ENCODE data around the gene EDN2.

DNA sequence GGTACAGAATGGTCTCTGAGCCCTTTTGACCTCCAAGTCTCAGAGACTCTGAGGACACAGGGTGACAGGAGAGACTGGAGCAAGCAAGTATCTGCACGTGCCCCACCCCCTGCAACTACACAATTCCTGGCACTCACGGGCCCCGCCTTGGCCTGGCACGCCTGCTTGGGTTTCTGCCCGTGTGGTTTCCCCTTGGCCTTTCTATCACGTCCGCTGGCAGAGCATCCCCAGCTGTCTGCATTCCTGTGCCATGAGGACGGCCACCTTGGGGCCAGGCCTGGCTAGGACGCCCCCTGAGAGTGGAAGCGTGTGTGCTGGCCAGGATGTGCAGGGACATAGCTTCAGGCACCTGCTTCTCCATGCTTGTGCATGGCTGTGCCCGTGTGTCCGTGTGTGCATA, 14.3 kb upstream of the EDN2 start:
- TF ChIP-seq MAFK (IDR thresholded peaks at IDR 0.05; ENCODE audit: low read depth, low read length) = no peak
- no peak for TF ChIP-seq SP1 (IDR thresholded peaks at IDR 0.05; ENCODE audit: low read depth, low read length)
- TF ChIP-seq, protein P1, sequence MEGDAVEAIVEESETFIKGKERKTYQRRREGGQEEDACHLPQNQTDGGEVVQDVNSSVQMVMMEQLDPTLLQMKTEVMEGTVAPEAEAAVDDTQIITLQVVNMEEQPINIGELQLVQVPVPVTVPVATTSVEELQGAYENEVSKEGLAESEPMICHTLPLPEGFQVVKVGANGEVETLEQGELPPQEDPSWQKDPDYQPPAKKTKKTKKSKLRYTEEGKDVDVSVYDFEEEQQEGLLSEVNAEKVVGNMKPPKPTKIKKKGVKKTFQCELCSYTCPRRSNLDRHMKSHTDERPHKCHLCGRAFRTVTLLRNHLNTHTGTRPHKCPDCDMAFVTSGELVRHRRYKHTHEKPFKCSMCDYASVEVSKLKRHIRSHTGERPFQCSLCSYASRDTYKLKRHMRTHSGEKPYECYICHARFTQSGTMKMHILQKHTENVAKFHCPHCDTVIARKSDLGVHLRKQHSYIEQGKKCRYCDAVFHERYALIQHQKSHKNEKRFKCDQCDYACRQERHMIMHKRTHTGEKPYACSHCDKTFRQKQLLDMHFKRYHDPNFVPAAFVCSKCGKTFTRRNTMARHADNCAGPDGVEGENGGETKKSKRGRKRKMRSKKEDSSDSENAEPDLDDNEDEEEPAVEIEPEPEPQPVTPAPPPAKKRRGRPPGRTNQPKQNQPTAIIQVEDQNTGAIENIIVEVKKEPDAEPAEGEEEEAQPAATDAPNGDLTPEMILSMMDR (IDR thresholded peaks at IDR 0.05; ENCODE audit: control extremely low read depth in 1 of 3, insufficient read depth in 1 of 3, low read depth in 1 of 3, low read length in 3 of 3) = no peak
- TF ChIP-seq POLR2A (IDR thresholded peaks at IDR 0.05; ENCODE audit: control extremely low read depth in 1 of 2, low read depth in 2 of 2, low read length in 2 of 2) = no peak
- no peak for TF ChIP-seq SIRT6 (IDR thresholded peaks at IDR 0.05; ENCODE audit: low read length)
- TF ChIP-seq POLR2AphosphoS5 (IDR thresholded peaks at IDR 0.05; ENCODE audit: low read depth, low read length) = no peak
- TF ChIP-seq, protein P2, sequence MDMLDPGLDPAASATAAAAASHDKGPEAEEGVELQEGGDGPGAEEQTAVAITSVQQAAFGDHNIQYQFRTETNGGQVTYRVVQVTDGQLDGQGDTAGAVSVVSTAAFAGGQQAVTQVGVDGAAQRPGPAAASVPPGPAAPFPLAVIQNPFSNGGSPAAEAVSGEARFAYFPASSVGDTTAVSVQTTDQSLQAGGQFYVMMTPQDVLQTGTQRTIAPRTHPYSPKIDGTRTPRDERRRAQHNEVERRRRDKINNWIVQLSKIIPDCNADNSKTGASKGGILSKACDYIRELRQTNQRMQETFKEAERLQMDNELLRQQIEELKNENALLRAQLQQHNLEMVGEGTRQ (IDR thresholded peaks at IDR 0.05; ENCODE audit: low read length) = no peak
- no peak for TF ChIP-seq GTF2F1 (IDR thresholded peaks at IDR 0.05; ENCODE audit: borderline replicate concordance, low read depth, low read length)
- TF ChIP-seq EP300 (IDR thresholded peaks at IDR 0.05; ENCODE audit: borderline replicate concordance in 1 of 2, low read depth in 2 of 2, low read length in 2 of 2) = no peak
- TF ChIP-seq SIN3A (conservative IDR thresholded peaks at IDR 0.05 in 1 of 2, IDR thresholded peaks at IDR 0.05 in 1 of 2; ENCODE audit: low read depth in 1 of 2, low read length in 2 of 2) = no peak
- no peak for TF ChIP-seq ZNF274 (IDR thresholded peaks at IDR 0.05; ENCODE audit: borderline replicate concordance, extremely low read depth, low read length)
- TF ChIP-seq TAF1 (IDR thresholded peaks at IDR 0.05; ENCODE audit: low read depth, low read length) = no peak
